Activated CD4-positive, alpha-beta T cell treated with anti-CD3 and anti-CD28 coated beads, Interleukin-2, amount 50 U/mL, for 1 hour (primary cell): ENCODE measurements around the gene SHISA5.
"Not testable (repeated sequence)": the region's sequence is repeated elsewhere in the genome, so short reads cannot be mapped to it uniquely, and the experiment has no call there.

ENCODE experiments used
- DNase-seq: peaks from one replicate; pipeline ENCODE4 v3.0.0-alpha.2; 2020

Gene SHISA5, protein sequence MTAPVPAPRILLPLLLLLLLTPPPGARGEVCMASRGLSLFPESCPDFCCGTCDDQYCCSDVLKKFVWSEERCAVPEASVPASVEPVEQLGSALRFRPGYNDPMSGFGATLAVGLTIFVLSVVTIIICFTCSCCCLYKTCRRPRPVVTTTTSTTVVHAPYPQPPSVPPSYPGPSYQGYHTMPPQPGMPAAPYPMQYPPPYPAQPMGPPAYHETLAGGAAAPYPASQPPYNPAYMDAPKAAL

GRCh38 chr3:48504051-48504946 is at the start of gene SHISA5:
SHISA5 (minus strand) TSS chr3:48504174; CDS start chr3:48504094, 80 bp downstream.
- peak; percentile 47 for DNase-seq

DNA sequence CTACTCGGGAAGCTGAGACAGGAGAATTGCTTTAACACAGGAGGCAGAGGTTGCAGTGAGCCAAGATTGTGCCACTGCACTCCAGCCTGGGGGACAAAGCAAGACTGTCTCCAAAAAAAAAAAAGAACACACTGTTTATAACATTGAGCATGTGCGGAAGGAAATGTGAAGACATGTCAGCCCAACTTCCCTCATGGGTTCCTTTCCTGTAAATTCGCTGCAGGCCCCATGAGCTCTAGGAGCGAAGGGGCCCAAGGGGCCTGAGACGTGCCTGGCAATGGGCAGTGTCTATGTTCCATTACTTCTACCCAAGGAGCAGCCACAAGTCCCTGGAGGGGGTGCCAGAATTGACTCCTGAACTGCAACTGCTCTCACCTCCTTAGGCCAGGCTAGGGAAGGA is 49.4 kb upstream of the SHISA5 start:
- no peak for DNase-seq

- no peak for DNase-seq
Observed at GRCh38 chr3:48552111-48552951, 48.4 kb upstream of the SHISA5 start.

- not testable (repeated sequence) for DNase-seq
Observed at GRCh38 chr3:48551651-48552050, 47.7 kb upstream of the SHISA5 start.

- DNase-seq = peak; percentile 85
Observed at GRCh38 chr3:48548729-48549705, 45.0 kb upstream of the SHISA5 start.

DNA sequence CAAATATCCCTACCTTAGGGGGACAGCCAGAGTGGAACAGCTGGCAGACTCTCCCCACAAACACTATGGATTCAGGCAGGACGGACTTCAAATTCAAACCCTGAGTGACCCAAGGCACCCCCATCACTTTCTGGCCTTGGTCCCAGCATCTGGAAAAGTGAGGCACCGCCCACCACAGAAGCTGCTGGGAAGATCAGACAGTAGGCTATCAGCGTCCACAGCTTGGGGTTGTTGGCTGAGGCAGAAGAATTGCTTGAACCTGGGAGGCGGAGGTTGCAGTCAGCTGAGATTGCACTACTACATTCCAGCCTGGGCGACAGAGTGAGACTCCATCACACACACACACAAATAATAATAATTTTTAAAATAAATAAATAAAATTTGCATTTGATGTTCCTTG is 44.2 kb upstream of the SHISA5 start:
- no peak for DNase-seq

DNA sequence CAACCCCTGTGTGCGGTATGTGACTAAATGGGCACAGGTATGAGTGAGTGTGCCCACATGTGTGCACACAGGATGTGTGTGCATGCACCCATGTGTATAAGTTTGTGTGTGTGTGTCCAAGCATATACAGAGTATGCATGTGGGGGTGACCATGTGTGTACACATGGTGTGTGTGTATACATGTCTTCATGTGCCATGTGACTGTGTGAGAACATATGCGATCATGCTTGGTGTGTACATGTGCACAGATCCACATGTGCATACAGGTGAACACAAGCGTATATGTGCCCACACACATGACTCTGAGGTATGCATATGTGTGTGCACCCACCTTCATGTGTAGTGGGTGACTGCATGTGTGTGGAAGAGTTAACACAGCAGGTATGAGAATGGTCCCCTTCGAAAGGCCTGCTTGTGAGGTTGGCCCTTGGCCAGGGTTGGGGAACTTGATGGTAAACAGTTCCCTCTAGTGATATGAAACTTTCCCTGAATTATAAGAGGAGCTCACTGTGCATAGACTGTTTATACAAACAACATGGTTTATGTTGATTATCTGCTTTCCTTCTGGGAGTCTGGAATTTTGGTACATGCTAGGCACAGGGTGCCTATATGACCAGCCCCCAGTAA is 42.3 kb upstream of the SHISA5 start:
- DNase-seq = no peak

GRCh38 chr3:48544141-48544540 is 40.2 kb upstream of the SHISA5 start:
- no peak for DNase-seq

DNA sequence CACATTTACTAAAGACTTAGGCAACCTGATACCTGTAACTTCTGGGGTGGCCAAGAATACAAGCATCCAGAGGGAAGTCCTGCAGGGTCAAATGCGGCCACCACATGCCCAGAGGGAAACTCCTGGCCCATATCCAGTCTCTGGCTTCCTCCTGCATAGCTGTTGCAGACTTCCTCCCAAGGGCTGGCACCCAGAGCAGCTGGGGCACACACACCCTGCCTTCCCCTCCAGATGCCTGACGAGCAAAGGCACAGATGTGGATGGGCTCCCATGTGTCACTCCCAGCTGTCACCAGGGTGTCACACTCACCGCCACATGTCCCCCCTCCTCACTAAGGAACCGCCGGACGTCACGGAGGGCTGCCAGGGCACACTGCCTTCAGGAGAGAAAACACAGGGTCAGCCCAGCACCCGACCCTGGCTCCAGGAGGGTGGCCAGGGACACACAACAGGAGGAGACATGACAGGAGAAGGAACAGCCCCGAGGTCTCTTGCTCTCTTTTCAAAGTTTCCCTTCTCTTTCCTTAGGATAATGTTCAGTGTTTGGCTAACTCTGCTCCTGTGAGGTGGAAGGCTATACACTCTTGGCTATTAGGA is 39.4 kb upstream of the SHISA5 start:
- DNase-seq = no peak

DNA sequence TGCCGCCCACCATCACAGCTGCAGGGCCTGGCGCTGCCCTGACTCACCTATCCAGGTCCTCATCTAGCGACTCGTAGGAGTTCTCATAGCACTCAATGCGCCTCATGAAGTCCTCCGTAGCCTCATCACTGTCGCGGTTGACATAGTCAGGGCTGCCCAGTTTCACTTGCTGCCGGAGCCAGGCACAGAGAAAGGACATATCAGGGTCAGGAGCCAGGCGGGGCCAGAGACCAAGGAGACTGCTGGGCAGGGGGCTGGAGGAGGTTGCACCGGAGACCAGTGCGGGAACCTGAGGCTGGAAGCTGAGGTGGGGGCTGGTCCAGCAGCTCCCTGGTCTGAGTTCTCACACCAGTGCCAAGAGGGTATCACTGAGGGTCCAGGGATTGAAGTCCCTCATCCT is 34.5 kb upstream of the SHISA5 start:
- DNase-seq = no peak

GRCh38 chr3:48536785-48537184 is 32.8 kb upstream of the SHISA5 start:
- DNase-seq = no peak

DNA sequence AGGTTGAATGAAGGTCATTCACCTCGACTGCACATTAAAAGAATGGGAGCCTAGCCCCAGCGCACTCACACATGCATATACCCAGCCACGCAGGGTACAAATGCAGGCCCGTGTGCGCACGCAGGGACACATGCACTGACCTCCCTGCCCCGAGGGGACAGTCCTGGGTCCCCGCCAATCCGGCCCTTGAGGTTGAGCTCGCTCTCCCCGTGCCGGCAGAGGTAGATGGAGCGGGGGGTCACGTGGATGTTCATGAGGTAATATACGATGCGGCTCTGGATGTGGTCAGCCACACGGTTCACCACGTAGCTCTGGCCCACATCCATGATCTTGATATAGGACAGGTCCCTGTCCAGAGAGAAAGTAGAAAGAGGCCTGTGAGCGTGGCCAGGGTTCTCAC is 32.1 kb upstream of the SHISA5 start:
- DNase-seq = no peak

- no peak for DNase-seq
Observed at GRCh38 chr3:48535578-48535977, 31.6 kb upstream of the SHISA5 start.

DNA sequence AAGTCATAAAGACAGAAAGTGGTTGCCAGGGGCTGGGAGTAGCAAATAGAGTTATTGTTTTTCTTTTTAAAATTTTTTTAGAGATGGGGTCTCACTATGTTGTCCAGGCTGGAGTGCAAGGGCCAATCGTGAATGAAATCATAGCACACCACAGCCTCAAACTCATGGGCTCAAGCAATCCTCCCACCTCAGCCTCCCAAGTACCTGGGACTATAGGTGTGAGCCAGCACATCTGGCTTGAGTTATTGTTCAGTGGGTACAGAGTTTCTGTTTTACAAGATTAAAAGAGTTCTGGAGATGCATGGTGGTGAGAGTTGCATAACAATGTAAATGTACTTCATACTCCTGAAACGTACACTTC is 29.0 kb upstream of the SHISA5 start:
- no peak for DNase-seq

- no peak for DNase-seq
Observed at GRCh38 chr3:48532271-48532976, 28.4 kb upstream of the SHISA5 start.

DNA sequence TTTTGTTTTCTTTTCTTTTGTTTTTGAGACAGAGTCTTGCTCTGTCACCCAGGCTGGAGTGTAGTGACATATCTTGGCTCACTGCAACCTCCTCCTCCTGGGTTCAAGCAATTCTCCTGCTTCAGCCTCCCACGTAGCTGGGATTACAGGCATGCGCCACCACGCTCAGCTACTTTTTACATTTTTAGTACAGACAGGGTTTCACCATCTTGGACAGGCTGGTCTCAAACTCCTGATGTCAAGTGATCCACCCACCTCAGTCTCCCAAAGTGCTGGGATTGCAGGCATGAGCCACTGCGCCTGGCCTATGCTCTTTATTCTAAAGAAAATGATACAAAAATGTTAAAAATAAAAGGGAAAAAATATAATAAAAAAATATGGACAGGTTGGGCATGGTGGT is 26.7 kb upstream of the SHISA5 start:
- not testable (repeated sequence) for DNase-seq

DNA sequence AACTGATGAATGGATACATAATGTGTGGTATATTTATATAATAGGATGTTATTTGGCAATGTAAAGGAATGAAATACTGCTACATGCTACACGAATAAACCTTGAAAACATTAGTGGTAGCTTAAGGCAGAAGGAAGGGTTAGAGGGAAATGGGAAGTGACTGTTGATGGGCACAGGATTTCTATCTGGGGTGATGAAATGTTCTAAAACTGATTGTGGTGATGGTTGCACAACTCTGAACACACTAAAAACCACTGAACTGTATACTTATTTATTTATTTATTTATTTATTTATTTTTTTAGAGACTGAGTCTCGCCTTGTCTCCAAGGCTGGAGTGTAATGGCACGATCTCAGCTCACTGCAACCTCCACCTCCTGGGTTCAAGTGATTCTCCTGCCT is 24.8 kb upstream of the SHISA5 start:
- no peak for DNase-seq

DNA sequence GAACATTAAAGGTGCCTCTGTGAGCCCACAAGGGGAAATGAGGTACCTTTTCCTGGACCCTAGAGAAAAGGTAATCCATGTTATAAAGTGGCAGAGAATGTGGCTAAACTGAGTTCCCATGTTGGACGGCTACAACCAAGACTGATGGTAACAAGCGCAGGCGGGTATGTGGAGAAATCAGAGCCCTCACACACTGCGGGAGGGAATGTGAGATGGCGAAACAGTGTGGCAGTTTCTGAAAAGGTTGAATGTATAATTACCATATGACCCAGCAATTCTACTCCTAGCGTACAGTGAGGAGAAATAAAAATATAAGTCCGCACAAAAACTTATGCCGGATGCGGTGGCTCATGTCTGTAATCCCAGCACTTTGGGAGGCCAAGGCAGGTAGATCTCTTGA is 24.1 kb upstream of the SHISA5 start:
- DNase-seq = no peak

- DNase-seq = no peak
Observed at GRCh38 chr3:48524970-48525369, 21.0 kb upstream of the SHISA5 start.

GRCh38 chr3:48521635-48522034 is 17.7 kb upstream of the SHISA5 start:
- DNase-seq = no peak

- no peak for DNase-seq
Observed at GRCh38 chr3:48519277-48519643, 15.3 kb upstream of the SHISA5 start.
